ENCODE measurements around the gene TMC8. TPM values are rescaled to one million over a fixed set of nuclear protein-coding genes. Genes with fewer than 3 reads are reported as not detected.

Gene TMC8
- polyA plus RNA-seq, 1 donor from 2014 or later, result 0.41 TPM

- TF ChIP-seq POLR2AphosphoS5 (IDR thresholded peaks at IDR 0.05), result no peak
- TF ChIP-seq REST (IDR thresholded peaks at IDR 0.05; ENCODE audit: borderline replicate concordance), result no peak
- TF ChIP-seq EP300 (conservative IDR thresholded peaks at IDR 0.05; ENCODE audit: poor library complexity, severe bottlenecking), result no peak
- TF ChIP-seq TAF1 (IDR thresholded peaks at IDR 0.05; ENCODE audit: low read depth), result no peak
- no peak for TF ChIP-seq MXI1 (conservative IDR thresholded peaks at IDR 0.05; ENCODE audit: poor library complexity, severe bottlenecking)
- no peak for TF ChIP-seq SMC3 (conservative IDR thresholded peaks at IDR 0.05; ENCODE audit: poor library complexity)
- TF ChIP-seq RAD21 (conservative IDR thresholded peaks at IDR 0.05), result no peak
- no peak for TF ChIP-seq CTCF (IDR thresholded peaks at IDR 0.05; ENCODE audit: poor library complexity, severe bottlenecking)
- Histone ChIP-seq H3K4me2 (ENCODE audit: low read length) (no peak overlapping the region), H3K79me2 (replicated peaks; ENCODE audit: insufficient read depth, low read length) (no peaks in the 10 kb centered on the region), H4K20me1 (ENCODE audit: insufficient read depth) (no peaks in the 10 kb centered on the region), H3K4me3 (ENCODE audit: low read length) (no peak overlapping the region), H3K36me3 (ENCODE audit: insufficient read depth, low read length) (no peaks in the 10 kb centered on the region), H3K27me3 (ENCODE audit: insufficient read depth, low read depth, low read length) (peaks cover 11% of the 10 kb centered on the region), H3K27ac (ENCODE audit: low read length) (no peak overlapping the region), H3K9me2 (ENCODE audit: insufficient read depth, low read length) (no peaks in the 10 kb centered on the region), H3F3A (ENCODE audit: insufficient read depth, low read length, poor library complexity, severe bottlenecking) (no peaks in the 10 kb centered on the region), H3K9me3 (ENCODE audit: low read length) (no peaks in the 10 kb centered on the region), H3K9ac (ENCODE audit: low read length) (no peak overlapping the region), H2AFZ (ENCODE audit: low read depth, low read length) (no peak overlapping the region)
Measured at GRCh38 chr17:78123258-78123929, 7.2 kb upstream of the TMC8 start.

GRCh38 chr17:78124081-78124835 lies 6.3 kb upstream of the TMC8 start:
- Histone ChIP-seq H3K9ac (ENCODE audit: low read length) (no peak overlapping the region), H3K79me2 (replicated peaks; ENCODE audit: insufficient read depth, low read length) (no peaks in the 10 kb centered on the region), H2AFZ (ENCODE audit: low read depth, low read length) (no peak overlapping the region), H3K27ac (ENCODE audit: low read length) (no peak overlapping the region), H3K9me3 (ENCODE audit: low read length) (no peaks in the 10 kb centered on the region), H3K4me3 (ENCODE audit: low read length) (no peak overlapping the region), H3K36me3 (ENCODE audit: insufficient read depth, low read length) (no peaks in the 10 kb centered on the region), H4K20me1 (ENCODE audit: insufficient read depth) (no peaks in the 10 kb centered on the region), H3K4me2 (ENCODE audit: low read length) (no peak overlapping the region), H3K9me2 (ENCODE audit: insufficient read depth, low read length) (no peaks in the 10 kb centered on the region), H3K27me3 (ENCODE audit: insufficient read depth, low read depth, low read length) (peaks cover 18% of the 10 kb centered on the region), H3F3A (ENCODE audit: insufficient read depth, low read length, poor library complexity, severe bottlenecking) (no peaks in the 10 kb centered on the region)
- no peak for TF ChIP-seq SMC3 (conservative IDR thresholded peaks at IDR 0.05; ENCODE audit: poor library complexity)
- TF ChIP-seq EP300 (conservative IDR thresholded peaks at IDR 0.05; ENCODE audit: poor library complexity, severe bottlenecking), result no peak
- no peak for TF ChIP-seq TAF1 (IDR thresholded peaks at IDR 0.05; ENCODE audit: low read depth)
- TF ChIP-seq EZH2 (IDR thresholded peaks at IDR 0.05; ENCODE audit: borderline replicate concordance, insufficient read depth, low read length, poor library complexity, severe bottlenecking), result no peak
- TF ChIP-seq POLR2AphosphoS5 (IDR thresholded peaks at IDR 0.05), result no peak
- no peak for TF ChIP-seq RAD21 (conservative IDR thresholded peaks at IDR 0.05)
- TF ChIP-seq MXI1 (conservative IDR thresholded peaks at IDR 0.05; ENCODE audit: poor library complexity, severe bottlenecking), result no peak
- TF ChIP-seq REST (IDR thresholded peaks at IDR 0.05; ENCODE audit: borderline replicate concordance), result no peak
- no peak for TF ChIP-seq CTCF (IDR thresholded peaks at IDR 0.05; ENCODE audit: poor library complexity, severe bottlenecking)

Measured in neural cell (in vitro differentiated cells).